HepG2 (cell line): ENCODE data around the gene FBH1.

Experiments
- EP300 ChIP-seq, 3 experiments: sonication (generic) in 1 of 3; formaldehyde crosslinking in 1 of 3; IDR thresholded peaks; 2 replicates each; pipeline versions ENCODE4 v1.5.1 to v1.6.1; 2011 to 2020; ENCODE audit warnings: low read depth in 2 of 3, low read length in 2 of 3, borderline replicate concordance in 1 of 3, improper control_type of control experiment in 1 of 3, mild to moderate bottlenecking in 1 of 3, missing genetic modification reagents in 1 of 3, moderate library complexity in 1 of 3
- ERF ChIP-seq: IDR thresholded peaks from 2 replicates; pipeline ENCODE4 v1.6.1; 2018; ENCODE audit warnings: missing biosample characterization, missing genetic modification reagents
- EZH2 ChIP-seq: conservative IDR thresholded peaks from 2 replicates; pipeline ENCODE4 v1.6.1; 2012; ENCODE audit warnings: mild to moderate bottlenecking, low read depth, low read length, moderate library complexity
- HINFP ChIP-seq: sonication (generic); formaldehyde crosslinking; IDR thresholded peaks from 2 replicates; pipeline ENCODE4 v1.4.0; 2020; ENCODE audit warnings: low read depth, mild to moderate bottlenecking, missing genetic modification reagents
- HNF1B ChIP-seq: sonication (generic); formaldehyde crosslinking; IDR thresholded peaks from 2 replicates; pipeline ENCODE4 v1.5.1; 2020; ENCODE audit warnings: mild to moderate bottlenecking, moderate library complexity, missing genetic modification reagents
- SNRNP70 ChIP-seq: fragments of 200-400 bp; formaldehyde crosslinking; IDR thresholded peaks from 2 replicates; pipeline ENCODE4 v1.6.1; 2017; ENCODE audit warnings: mild to moderate bottlenecking, low read depth, low read length, moderate library complexity
- TARDBP ChIP-seq: sonication (generic); formaldehyde crosslinking; IDR thresholded peaks from 2 replicates; pipeline ENCODE4 v1.8.0; 2022; ENCODE audit warnings: mild to moderate bottlenecking, missing genetic modification reagents
- ZFP36L1 ChIP-seq: sonication (generic); formaldehyde crosslinking; IDR thresholded peaks from 2 replicates; pipeline ENCODE4 v1.8.0; 2022; ENCODE audit warnings: mild to moderate bottlenecking, missing genetic modification reagents, moderate library complexity
- ZNF121 ChIP-seq: sonication (generic); formaldehyde crosslinking; IDR thresholded peaks from 2 replicates; pipeline ENCODE4 v1.5.0; 2020; ENCODE audit warnings: mild to moderate bottlenecking, missing genetic modification reagents
- ZNF33B ChIP-seq: sonication (generic); formaldehyde crosslinking; IDR thresholded peaks from 2 replicates; pipeline ENCODE4 v1.5.1; 2020; ENCODE audit warnings: mild to moderate bottlenecking, missing genetic modification reagents
- TF ChIP-seq, protein P1 (sequence below): sonication (generic); formaldehyde crosslinking; IDR thresholded peaks from 2 replicates; pipeline ENCODE4 v1.5.0; 2020; ENCODE audit warnings: mild to moderate bottlenecking, missing genetic modification reagents, moderate library complexity

GRCh38 chr10:5965266-5965665 lies 75.2 kb downstream of the FBH1 start:
- no peak for TF ChIP-seq ZFP36L1 (CRISPR knock-in tag)
- TF ChIP-seq, protein P1, sequence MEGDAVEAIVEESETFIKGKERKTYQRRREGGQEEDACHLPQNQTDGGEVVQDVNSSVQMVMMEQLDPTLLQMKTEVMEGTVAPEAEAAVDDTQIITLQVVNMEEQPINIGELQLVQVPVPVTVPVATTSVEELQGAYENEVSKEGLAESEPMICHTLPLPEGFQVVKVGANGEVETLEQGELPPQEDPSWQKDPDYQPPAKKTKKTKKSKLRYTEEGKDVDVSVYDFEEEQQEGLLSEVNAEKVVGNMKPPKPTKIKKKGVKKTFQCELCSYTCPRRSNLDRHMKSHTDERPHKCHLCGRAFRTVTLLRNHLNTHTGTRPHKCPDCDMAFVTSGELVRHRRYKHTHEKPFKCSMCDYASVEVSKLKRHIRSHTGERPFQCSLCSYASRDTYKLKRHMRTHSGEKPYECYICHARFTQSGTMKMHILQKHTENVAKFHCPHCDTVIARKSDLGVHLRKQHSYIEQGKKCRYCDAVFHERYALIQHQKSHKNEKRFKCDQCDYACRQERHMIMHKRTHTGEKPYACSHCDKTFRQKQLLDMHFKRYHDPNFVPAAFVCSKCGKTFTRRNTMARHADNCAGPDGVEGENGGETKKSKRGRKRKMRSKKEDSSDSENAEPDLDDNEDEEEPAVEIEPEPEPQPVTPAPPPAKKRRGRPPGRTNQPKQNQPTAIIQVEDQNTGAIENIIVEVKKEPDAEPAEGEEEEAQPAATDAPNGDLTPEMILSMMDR (CRISPR knock-in tag) = no peak
- no peak for TF ChIP-seq EP300 (IDR thresholded peaks at IDR 0.05; ENCODE audit: low read depth in 2 of 2, low read length in 2 of 2)
- TF ChIP-seq EP300 (CRISPR knock-in tag; IDR thresholded peaks at IDR 0.05; ENCODE audit: borderline replicate concordance) = no peak
- TF ChIP-seq ZNF121 (CRISPR knock-in tag) = no peak
- TF ChIP-seq TARDBP (CRISPR knock-in tag) = no peak
- no peak for TF ChIP-seq ZNF33B (CRISPR knock-in tag)
- TF ChIP-seq ERF (CRISPR knock-in tag) = no peak
- no peak for TF ChIP-seq SNRNP70
- no peak for TF ChIP-seq EZH2
- TF ChIP-seq HNF1B (CRISPR knock-in tag) = no peak
- no peak for TF ChIP-seq HINFP (CRISPR knock-in tag)
